AG04450 (cell line): ENCODE results near the gene KIAA1671. TPM values are rescaled to one million over a fixed set of nuclear protein-coding genes. Genes with fewer than 3 reads are reported as not detected.
"Not testable (repeated sequence)": the region's sequence is repeated elsewhere in the genome, so short reads cannot be mapped to it uniquely, and the experiment has no call there.

Source experiments
- CTCF ChIA-PET: fragments of 300-600, 350-600 bp; formaldehyde crosslinking; extraction: SDS; loops from one replicate; lab custom pipeline; 2022; ENCODE audit warnings: antibody characterized with exemption, inconsistent platforms; lab: Charles Lee
- POLR2A ChIA-PET: fragments of 350-600 bp; formaldehyde crosslinking; extraction: SDS; loops from one replicate; lab custom pipeline; 2021; ENCODE audit warnings: antibody characterized with exemption, inconsistent platforms; lab: Yijun Ruan, JAX
- DNase-seq: peaks from one replicate; pipeline ENCODE4 v3.0.0-alpha.2; 2011; ENCODE audit warnings: low read depth, low spot score
- H3K27ac ChIP-seq: one replicate; pipeline ENCODE4 v1.5.1; 2012; ENCODE audit warnings: low read depth, low read length, control low read depth
- H3K27me3 ChIP-seq: one replicate; pipeline ENCODE4 v1.6.0; 2012; ENCODE audit warnings: low read length; ENCODE audit not compliant: control insufficient read depth, insufficient read depth
- H3K4me3 ChIP-seq: 2 replicates; pipeline ENCODE4 v1.5.1; 2011; ENCODE audit warnings: mild to moderate bottlenecking, low read depth, low read length, control low read depth
- H3K9me3 ChIP-seq: 2 replicates; pipeline ENCODE4 v1.5.1; 2012; ENCODE audit warnings: low read length; ENCODE audit not compliant: control insufficient read depth, insufficient read depth
- CTCF ChIP-seq: IDR thresholded peaks from 2 replicates; pipeline ENCODE4 v1.5.1; 2011; ENCODE audit warnings: low read depth, low read length, control low read depth, inconsistent platforms
- polyA plus RNA-seq: library from polyadenylated mRNA; depleted of rRNA; stranded (reverse); fragments of >200 nt; gene quantifications from 2 replicates; pipeline ENCODE4 v1.2.3, GENCODE V29; 2011

KIAA1671 gene
- polyA plus RNA-seq, 1 experiment = 0.02 TPM

- no peak for DNase-seq
- Histone ChIP-seq H3K4me3 (no peak overlapping the region), H3K9me3 (peaks cover 11% of the 10 kb centered on the region; the same call in 1 of the 2 replicates), H3K27me3 (no peaks in the 10 kb centered on the region), H3K27ac (no peak overlapping the region)
- no peak for TF ChIP-seq CTCF
- CTCF ChIA-PET = interaction anchor here (1.0 kb wide), 1 partner anchor 28 kb away, joined by 3 read pairs; no protein-coding TSS in a partner anchor
- POLR2A ChIA-PET = no interaction called here
These were observed 222.4 kb downstream of the KIAA1671 start for GRCh38 chr22:25174888-25175411.

- no peaks in the 10 kb centered on the region for H3K27me3 ChIP-seq
- no peak for DNase-seq
- POLR2A ChIA-PET = no interaction called here
- no peak overlapping the region for H3K27ac ChIP-seq
- CTCF ChIA-PET = interaction anchor here (1.0 kb wide), 1 partner anchor 26 kb away, joined by 3 read pairs; no protein-coding TSS in a partner anchor
- no peak for TF ChIP-seq CTCF
- H3K4me3 ChIP-seq = no peak overlapping the region
- H3K9me3 ChIP-seq = peaks cover 11% of the 10 kb centered on the region; the same call in 1 of the 2 replicates
These were observed 223.7 kb downstream of the KIAA1671 start for GRCh38 chr22:25176175-25176574.

GRCh38 chr22:25176799-25177198 lies 224.3 kb downstream of the KIAA1671 start:
- H3K9me3 ChIP-seq = peaks cover 11% of the 10 kb centered on the region; the same call in 1 of the 2 replicates
- no peak for DNase-seq
- CTCF ChIA-PET = interaction anchor here (1.0 kb wide), 1 partner anchor 25 kb away, joined by 3 read pairs; no protein-coding TSS in a partner anchor
- POLR2A ChIA-PET = no interaction called here
- H3K27ac ChIP-seq = no peak overlapping the region
- TF ChIP-seq CTCF = no peak
- H3K27me3 ChIP-seq = no peaks in the 10 kb centered on the region
- H3K4me3 ChIP-seq = no peak overlapping the region

GRCh38 chr22:25177226-25177625 lies 224.7 kb downstream of the KIAA1671 start:
- ChIA-PET CTCF (no interaction called here), POLR2A (no interaction called here)
- TF ChIP-seq CTCF = no peak
- H3K9me3 ChIP-seq = peaks cover 11% of the 10 kb centered on the region; the same call in 1 of the 2 replicates
- no peak for DNase-seq
- H3K4me3 ChIP-seq = no peak overlapping the region
- no peaks in the 10 kb centered on the region for H3K27me3 ChIP-seq
- no peak overlapping the region for H3K27ac ChIP-seq

- Histone ChIP-seq H3K27ac (no peak overlapping the region), H3K9me3 (peaks cover 11% of the 10 kb centered on the region; the same call in 1 of the 2 replicates), H3K4me3 (no peak overlapping the region), H3K27me3 (no peaks in the 10 kb centered on the region)
- CTCF ChIA-PET = no interaction called here
- POLR2A ChIA-PET = no interaction called here
- no peak for TF ChIP-seq CTCF
- no peak for DNase-seq
These were observed 225.4 kb downstream of the KIAA1671 start for GRCh38 chr22:25177895-25178294.

GRCh38 chr22:25178348-25178747 lies 225.8 kb downstream of the KIAA1671 start:
- POLR2A ChIA-PET, H3K27ac ChIP-seq, H3K27me3 ChIP-seq, H3K4me3 ChIP-seq, CTCF ChIA-PET, DNase-seq: not testable (repeated sequence)
- peaks cover 11% of the 10 kb centered on the region; the same call in 1 of the 2 replicates for H3K9me3 ChIP-seq

- H3K27ac ChIP-seq, H3K27me3 ChIP-seq, H3K4me3 ChIP-seq, DNase-seq, POLR2A ChIA-PET: not testable (repeated sequence)
- H3K9me3 ChIP-seq = peaks cover 11% of the 10 kb centered on the region; the same call in 1 of the 2 replicates
- CTCF ChIA-PET = interaction anchor here (1.5 kb wide), 1 partner anchor 23 kb away, joined by 3 read pairs; no protein-coding TSS in a partner anchor
These were observed 226.5 kb downstream of the KIAA1671 start for GRCh38 chr22:25178869-25179631.
